Stimulated activated CD8-positive, alpha-beta memory T cell treated with anti-CD3 and anti-CD28 coated beads, Interleukin-12 subunit alpha, Interleukin-12 subunit beta, amount 100 ng/mL, for 24 hours (primary cell): ENCODE measurements around the gene CAPN11.

Experiments used
- DNase-seq: peaks from one replicate; pipeline ENCODE4 v3.0.0-alpha.2; 2020; ENCODE audit errors: extremely low read depth

Gene CAPN11

DNA sequence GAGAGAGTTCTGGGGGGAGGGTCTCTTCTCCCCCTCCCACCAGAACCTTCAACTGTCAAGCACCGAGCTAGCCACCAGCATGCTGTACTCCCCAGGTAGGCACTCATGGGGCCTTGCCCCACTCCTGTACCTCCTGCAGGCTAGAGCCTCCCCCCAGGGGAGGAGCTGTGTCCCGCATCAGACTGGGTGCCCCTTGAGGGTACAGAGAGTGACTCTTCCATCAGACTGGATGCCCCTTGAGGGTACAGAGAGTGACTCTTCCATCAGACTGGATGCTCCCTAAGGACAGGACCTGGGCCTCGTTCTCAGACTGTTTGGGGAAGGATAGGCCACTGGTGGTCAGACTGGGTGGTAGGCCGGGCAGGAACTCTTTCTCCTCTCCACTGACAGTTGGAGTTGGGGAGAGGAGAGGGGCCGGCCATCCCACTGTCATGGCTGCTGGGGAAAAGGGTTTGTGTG is at the start of gene CAPN11:
CAPN11 (plus strand) TSS at position 51 of the 459 bp plus-strand sequence; CDS start at position 80, 29 bp downstream.
- no peak for DNase-seq

DNA sequence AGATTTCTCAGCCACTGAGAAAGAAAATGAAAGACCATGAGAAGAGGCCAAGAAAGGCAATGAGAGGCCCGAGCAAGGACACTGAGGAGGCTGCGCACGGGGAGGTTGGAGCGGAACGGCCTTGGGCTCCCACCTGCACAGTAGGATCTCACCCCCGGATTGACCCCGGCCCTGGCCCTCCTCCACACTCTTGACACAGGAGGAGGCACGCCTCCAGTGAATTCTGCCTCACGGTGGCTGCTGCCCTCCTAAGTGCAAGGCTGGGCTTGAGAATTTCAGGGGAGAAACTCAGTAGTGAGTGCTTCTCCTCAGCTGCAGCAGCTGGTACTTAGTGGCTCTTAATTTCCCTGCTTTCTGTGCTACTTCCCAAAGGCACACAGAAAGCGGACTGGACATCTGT is 49.4 kb upstream of the CAPN11 start:
- DNase-seq: no peak

DNA sequence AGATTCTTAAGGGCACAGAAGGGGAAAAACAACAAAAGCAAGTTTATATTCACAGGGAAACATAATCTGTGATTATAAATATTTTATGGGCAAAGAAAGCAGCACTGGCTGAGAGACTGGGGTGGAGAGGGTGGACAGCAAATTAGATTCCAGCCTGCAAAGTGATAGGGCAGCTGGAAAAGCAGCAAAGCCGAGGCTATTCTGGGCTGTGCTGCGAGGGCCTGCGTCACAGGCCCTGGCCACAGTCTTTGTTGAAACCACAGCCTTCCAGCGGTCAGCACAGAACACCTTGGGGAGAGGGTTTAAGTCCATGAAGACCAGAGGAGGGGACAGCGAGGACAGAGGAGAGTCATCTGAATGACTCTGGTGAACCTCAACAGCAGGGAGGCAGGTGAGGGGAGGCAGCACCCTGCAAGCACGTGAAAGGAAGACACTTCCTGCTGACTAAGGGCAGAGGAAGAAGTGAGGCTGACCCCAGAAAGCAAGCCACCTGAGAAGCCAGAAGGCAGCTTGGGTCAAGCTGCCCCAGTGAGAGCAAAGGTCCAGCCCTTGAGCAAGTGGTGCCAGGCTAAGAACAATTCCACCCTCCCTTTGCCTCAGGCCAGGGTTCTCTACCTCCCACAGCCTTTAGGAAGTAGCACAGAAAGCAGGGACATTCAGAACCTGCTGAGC is 48.5 kb upstream of the CAPN11 start:
- DNase-seq: no peak

DNA sequence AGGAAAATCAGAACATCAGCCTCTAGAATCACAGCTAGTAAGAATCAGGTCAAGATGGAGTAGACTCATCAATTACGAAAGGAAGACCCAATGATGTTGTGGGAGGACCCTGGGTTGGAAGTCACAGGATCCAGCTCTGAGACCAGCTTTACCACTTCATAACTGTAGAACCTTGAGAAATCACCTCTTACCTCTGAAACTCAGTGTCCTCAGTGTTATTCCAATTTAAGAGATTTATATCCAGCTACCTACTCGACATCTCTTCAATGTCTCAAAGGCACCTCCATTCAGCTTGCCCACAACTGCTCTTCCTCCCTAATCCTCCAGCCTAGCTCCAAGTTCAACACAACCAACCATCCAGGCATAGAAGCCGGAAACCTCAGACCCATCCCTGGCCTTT is 47.7 kb upstream of the CAPN11 start:
- DNase-seq: no peak

DNA sequence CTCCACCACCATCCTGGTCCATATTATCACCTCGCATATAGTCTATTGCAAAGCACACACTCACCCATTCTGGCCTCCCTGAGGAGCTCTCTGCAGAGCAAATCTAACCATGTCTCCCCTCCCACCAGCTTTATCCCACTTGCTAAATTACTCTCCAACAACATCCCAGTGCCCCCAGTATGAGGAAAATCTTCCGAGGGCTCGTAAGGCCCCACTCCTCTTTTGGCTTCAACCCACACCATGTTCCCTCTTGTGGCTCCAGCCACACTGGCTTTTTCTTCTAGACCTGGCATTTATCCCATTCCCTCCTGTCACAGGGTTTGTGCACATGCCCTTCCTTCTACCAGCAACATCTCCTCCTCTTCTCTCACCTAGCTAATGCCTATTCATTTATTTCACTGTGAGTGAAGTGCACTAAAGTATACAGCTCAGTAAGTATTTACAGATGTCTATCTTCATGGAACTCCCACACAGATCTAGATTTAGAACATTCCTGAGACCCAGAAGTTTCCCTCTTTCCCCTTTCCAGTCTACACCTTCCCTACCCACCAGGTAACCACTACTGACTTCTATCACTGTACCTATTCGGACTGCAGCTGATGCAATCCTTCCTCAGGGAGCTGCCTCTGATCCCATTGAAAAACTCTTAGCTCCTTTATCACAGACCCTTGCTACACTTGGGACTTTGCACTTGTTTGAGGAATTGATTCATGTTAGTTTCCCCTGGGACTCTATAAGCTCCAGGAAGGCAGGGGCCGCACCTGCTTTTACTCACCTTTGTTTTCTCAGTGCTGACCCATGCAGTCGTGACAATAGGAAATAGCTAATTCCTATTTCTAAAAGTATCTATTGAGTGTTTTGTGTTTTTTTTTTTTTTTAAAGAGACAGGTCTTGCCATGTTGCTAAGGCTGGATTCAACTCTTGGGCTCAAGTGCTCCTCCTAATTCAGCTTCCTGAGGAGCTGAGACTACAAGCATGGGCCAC is 46.9 kb upstream of the CAPN11 start:
- no peak for DNase-seq

DNA sequence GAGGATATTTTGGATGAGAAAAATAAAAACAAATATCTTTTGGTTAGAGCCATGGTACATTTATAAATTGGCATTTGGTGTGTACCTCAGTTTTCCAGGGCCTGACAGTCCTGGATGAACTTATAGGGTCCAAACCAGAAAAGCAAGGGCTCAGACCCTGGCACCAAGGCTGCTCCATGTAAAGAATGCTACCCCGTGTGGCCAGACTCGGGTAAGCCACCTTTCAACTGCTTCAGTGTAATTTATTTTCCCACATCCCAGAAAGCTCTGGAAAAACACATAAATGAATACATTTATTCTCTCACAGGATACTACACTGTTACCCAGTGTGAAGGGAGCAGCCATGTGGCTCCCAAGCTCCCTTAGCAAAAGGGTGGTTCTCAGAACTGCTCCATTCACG is 45.2 kb upstream of the CAPN11 start:
- DNase-seq: no peak

DNA sequence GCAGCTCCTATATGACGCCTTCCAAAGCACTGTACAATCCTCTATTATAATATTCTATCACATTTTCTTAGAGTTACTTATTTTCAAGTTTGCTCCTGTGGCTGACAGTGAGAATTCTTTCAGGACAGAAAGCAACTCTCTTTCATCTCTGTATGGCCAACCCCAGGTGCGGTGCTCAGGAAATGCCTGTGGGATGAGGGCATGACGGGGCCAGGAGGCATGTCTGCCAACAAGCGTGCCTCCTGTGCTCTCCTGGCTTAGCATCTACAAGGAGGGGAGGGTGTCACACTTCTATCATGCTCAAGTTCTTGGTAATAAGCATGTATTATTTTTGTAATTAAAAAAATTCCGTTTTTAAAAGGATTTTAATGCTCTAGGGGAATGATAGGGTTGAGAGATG is 42.8 kb upstream of the CAPN11 start:
- no peak for DNase-seq

DNA sequence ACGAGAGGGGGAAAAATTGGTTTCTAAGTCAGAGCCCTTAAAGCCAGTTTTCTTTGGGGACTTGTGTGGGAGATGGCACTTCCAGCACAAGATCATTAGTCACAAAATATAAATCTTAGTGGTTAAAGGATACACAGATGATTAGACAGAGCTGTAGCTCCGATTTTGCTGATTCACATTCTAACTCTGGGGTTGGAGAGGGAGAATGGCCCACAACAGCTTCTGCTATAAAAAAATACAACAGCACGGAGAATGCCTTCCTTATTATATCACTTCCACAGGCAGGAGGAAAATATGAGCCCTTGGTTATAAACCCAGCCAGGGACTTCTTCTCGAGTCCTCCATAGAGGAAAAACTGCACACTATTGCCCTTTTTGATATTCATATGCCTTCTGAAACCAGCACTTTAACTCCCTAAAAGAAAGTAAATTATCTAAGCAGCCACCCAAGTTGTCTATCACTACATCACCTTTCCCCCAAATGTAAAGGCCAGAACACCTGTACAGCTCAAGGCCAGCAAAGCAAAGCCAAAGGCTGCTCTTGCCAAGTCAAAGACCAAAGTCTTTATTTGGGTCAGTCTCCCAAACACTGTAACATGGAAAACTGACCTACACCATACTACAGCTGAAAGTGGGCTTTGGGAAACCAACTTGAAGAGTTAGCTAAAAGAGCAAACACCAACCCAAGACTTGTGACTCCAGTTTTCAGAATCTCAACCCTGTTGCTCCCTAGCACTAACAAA is 41.8 kb upstream of the CAPN11 start:
- no peak for DNase-seq

DNA sequence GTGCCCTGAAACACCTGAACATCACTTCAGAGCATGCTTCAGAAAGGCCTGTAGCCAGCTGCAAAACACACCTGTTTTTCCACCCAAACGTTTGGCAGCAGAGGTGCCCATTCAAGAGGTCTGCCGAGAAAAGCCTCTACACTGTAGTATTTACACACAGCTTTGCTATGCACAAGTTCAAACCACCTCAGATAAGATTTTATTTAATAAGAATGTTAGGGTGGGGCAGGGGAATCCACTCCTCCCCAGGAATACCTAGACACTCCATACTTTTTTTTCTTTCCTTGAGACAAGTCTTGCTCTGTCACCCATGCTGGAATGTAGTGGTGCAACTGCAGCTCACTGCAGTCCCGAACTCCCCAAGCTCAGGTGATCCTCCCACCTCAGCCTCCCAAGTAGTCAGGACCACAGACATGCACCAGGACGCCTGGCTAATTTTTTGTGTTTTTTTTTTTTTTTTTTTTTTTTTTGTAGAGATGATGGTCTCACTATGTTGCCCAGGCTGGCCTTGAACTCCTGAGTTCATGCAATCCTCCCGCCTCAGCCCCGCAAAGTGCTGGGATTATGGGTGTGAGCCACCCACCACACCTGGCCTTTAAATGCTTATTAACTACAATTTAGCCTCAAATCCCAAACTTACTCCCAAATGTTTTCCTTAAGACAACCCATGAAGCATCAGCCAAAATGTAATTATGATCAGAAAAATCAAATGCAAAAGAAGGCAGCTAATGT is 41.1 kb upstream of the CAPN11 start:
- no peak for DNase-seq

DNA sequence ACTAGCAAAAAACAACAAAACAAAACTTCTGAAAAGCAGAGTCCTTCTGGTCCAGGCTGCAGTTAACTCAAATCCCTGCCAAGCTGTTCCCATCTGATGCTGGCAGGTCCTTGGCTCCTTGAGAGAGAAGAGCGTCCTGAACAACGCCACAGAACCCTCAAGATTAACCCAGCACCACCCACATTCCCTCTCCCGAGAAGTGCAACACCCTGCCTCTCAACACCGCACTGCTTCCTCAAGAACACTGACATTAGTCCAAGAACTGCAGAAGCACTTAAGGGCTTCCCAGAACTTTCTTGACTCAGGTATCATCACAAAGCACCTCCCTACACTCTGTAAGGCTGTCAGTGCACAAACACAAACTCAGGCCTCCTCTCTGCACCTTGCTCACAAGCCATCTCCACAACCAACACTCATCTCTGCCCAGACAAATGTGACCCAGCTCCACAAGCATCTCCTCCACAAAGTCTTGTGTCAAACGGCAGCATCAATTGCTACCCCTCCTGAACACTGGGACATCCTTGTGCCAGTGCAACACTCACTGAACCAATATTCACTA is 38.8 kb upstream of the CAPN11 start:
- no peak for DNase-seq

DNA sequence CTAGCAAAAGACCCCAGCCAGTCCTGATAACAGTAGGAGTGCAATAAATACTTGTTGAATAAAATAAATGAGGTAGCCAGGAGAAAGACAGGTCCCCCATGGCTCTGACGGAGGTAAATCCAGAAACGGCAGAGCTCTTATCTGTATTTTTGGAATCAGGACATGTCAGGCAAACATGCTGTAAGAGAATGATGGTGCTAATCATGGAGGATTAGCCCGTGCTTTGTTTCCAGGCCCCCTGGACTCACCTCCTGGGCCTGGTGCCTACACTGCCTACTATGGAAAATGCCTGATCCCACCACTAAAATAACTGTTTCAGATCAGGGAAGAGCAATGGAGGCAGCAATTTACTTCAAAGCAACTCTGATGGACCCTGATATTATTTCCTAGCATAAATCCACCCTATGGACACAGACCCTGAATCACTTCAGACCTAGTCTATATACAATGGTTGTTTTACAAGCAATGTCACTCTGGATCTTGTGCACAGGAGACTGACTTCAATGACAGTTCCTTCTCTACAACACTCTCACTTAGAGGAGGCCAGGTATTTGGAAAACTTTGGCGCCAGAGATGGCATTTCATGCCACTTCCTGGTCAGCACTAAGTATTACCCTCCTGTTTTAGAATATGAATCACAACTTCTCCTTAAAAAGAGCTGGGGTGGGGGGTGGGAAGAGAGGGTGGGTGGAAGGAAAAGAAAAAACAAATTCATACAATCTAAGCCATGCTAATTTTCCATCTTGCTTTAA is 37.8 kb upstream of the CAPN11 start:
- DNase-seq: no peak

DNA sequence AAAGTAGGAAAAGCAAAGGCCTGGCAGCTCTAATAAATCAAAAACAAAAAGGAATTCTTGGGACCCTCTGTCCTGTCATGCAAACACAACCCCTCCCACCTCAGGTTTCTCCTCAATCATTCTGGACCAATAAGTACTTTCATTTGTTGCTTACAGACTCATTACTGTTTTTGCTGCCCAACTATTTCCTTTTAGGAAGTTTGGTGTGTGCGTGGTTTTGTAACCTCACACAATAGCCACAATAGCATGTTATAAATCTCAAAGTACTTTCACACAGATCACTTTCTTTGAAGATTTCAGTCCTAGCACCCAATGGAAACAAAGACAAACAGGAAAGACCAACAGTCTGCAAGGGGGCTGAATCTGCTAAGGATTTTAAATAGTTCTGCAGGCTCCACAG is 35.8 kb upstream of the CAPN11 start:
- no peak for DNase-seq

DNA sequence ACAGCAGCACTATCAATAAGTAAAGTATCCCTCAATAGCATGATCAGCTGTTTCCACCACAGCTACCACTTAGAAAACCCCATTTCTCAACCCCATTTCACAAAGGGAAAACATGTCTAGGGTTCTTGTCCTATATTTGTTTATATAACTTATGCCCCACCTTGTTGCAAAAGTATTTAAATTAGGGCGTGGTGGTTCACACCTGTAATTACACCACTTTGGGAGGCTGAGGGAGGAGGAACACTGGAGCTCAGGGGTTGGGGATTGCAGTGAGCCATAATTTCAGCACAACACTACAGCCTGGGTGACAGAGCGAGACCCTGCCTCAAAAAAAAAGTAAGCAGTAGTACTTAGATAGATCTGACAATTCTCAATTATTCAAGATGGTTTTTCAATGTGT is 35.1 kb upstream of the CAPN11 start:
- no peak for DNase-seq

DNA sequence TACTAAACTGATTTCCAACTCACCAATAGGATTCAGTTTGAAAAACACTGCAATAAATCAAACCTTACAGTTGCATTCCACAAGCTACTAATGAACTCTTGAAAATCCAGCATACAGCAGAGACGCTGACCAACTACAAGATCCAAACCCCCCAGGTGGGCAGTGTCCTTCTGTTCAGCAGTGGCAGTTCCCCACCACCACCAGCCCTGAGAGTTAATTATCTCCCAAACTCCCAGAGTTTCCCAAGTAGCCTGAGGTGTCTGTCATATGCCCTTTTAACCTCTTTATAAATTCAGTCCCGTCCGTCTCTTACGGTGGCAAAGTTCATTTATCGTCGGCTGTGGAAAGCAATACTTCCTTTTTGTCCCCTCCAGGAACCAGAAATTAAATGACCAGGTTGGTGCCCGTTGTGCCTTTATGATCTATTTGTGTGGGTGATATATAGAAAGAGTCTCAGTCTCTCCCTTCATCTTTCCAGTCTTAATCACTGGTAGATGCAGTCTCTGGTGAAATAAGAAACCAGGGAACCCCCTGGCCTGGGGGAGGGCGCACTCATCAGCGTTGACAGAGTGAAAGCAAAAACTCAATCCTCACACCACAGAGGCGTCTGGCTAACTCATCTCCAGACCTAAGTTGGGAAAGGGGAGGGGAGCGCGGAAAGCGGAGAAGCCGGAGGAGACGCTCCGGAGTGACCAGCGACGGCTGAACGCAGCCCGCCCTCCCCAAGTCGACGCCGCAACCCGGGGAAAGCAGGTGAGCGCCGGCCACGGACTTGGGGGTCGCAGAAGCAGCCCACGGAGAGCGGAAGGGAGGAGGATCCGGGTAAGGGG is 32.1 kb upstream of the CAPN11 start:
- peak; percentile 62 for DNase-seq

DNA sequence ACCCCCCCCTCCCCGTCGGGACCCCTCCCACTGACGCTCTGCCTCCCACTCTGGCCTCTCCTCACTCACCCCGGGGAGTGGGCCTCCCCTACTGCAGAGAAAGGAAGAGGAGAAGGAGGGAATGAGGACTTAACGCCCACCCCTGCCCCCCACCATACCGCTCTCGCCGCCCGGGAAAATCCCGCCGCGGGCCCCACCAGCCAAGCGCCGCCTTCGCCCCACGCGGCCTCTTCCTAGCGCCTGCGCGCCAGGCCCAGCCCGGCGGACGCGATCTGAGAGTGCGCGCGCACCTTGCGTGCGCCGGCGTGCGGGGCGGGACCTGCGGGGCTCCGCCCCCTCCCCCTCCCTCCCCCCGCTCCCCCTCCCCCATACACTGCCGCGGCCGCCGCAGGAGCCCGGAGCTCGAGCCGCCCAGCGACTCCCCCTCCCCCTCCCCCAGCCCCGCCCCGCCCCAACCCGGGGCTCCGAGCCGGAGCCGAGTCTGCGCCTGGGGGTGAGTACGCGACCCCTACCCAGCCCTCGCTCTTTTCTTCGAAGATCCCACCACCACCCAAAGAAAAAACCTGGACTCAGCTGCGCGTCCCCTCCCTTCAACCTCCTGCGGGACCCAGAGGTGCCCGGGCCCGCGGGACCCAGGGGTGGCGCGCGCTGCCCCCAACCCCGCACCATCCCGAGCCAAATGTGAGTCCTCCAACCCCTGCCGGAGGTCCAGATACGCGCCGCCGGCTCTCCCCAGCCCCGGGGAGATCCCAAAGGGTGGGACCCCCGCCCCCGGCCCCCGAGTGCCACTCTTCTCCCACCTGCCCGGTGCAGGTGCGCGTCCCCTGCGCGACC is 31.2 kb upstream of the CAPN11 start, which contains the start of the genes MRPL14 and TMEM63B:
MRPL14 (minus strand) TSS at position 267 of the 834 bp plus-strand sequence. CDS start 10,841 bp downstream, outside the sequence.
TMEM63B (plus strand) TSS at position 369 of the 834 bp plus-strand sequence. CDS start 7,031 bp downstream, outside the sequence.
- peak; percentile 74 for DNase-seq

DNA sequence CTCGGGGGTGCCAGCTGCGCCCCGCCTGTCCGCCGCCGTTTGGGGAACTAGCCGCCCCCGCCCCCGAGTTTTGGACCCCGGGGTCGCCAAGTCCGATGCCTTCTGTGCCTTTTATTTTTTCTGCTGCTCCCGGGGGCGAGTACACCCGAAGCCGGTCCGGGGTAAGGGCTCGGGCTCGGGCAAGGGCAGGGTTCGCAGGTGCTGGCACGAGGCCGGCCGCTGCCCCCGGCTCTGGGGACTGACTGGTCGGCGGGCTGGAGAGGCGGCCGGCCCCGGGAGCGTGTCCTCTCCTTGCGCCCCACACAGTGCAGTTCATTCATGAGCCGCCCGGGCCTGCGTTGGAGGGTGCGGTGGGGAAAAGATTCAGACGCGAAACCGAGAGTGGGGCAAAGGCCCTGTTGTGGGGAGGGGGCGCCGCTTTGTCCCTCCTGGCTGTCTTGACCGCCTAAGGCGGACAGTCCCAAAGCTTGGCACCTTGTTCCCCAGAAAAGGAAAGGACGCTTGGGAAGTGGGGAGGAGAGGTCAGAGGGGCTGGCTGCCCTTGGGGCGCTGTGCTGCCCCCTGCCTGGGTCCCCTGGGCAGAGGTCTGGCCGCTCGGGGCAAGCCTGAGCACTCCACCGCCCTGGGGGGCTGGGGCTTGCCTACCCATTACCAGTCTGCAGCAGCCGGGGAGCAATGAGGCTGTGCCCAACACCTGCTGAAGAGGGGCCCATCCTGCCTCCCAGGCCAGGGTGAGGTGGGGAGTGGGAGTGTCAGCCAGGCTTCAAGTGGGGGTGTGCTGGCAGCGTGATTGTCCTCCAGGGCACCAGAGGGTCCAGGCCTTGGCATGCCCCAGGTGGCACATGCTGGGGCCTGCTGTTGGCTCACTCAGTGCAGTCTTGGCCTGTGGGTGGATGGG is 30.4 kb upstream of the CAPN11 start:
- DNase-seq: no peak

DNA sequence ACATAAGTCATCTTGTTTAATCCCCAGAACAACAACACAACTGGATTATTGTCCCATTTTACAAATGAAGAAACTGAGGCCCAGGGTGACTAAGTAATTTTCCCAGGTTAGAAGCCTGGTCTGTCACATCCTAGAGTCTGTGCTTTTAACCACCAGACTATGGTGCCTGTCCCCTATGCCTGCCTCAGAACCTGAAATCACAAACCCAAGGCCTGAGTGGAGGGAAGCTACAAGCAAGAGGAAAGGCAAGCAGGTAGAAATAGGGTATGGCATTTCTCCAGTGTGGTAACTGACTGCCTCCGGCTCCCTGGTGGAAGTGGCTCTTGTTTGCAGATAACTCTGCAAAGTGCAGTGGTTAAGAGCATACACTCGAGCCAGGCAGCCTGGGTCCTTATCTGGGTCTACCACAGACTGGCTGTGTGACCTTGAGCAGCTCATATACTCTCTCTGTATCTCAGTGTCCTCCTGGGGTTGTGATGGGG is 28.7 kb upstream of the CAPN11 start:
- DNase-seq: no peak
